ENCODE data around the gene CLPX. TPM values are rescaled to one million over a fixed set of nuclear protein-coding genes. Genes with fewer than 3 reads are reported as not detected.
"Not testable (repeated sequence)": the region's sequence is repeated elsewhere in the genome, so short reads cannot be mapped to it uniquely, and the experiment has no call there.

CLPX gene
- polyA plus RNA-seq, 1 donor, result 50.0 TPM

DNA sequence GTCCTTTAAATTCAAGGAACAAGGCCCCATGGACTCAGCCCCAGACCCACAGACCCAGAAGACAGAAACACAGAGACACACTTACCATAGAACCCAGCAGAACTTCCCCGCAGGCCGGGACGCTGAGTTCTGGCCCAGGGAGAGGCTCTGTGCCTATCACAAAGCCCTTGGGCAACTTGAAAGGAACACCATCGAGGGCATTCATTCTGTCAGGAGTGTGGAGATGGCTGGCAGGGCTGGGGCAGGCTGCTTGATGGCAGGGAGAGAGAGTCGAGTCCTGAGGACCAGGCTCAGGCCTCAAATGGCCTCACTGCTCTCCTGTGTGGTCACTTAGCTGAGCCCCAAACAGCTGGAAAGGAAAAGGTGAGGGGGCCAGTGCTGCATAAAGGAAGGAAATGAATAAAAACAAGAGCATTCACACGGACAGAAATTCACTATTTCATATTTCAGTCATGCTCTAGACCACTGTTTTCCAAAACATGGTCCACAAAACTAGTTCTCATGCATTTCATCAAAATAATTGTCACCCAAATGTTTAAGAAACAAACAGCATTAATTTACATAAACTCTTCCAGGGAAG lies 79.0 kb downstream of the CLPX start:
- DNase-seq, result no peak
- WGBS (ENCODE audit: insufficient coverage, low lambda C conversion rate), result no CpG with 5 or more reads among the region's 6 CpGs
- peaks cover 28% of the 10 kb centered on the region for H3K36me3 ChIP-seq (ENCODE audit: control insufficient read depth, insufficient read depth, low read length)
- H3K4me3 ChIP-seq (ENCODE audit: low read length), result no peak overlapping the region
- peaks cover 6% of the 10 kb centered on the region for H3K4me1 ChIP-seq (ENCODE audit: control insufficient read depth, insufficient read depth, low read length)
- H3K27ac ChIP-seq (ENCODE audit: low read length), result no peak overlapping the region
- H3K9me3 ChIP-seq (ENCODE audit: control insufficient read depth, low read depth, low read length), result no peaks in the 10 kb centered on the region
- no peaks in the 10 kb centered on the region for H3K27me3 ChIP-seq (ENCODE audit: control insufficient read depth, insufficient read depth, low read length)

- Histone ChIP-seq H3K36me3 (ENCODE audit: control insufficient read depth, insufficient read depth, low read length) (peaks cover 38% of the 10 kb centered on the region), H3K9me3 (ENCODE audit: control insufficient read depth, low read depth, low read length) (no peaks in the 10 kb centered on the region), H3K4me1 (ENCODE audit: control insufficient read depth, insufficient read depth, low read length) (peaks cover 6% of the 10 kb centered on the region), H3K27me3 (ENCODE audit: control insufficient read depth, insufficient read depth, low read length) (no peaks in the 10 kb centered on the region), H3K27ac (ENCODE audit: low read length) (no peak overlapping the region), H3K4me3 (ENCODE audit: low read length) (no peak overlapping the region)
- DNase-seq, result no peak
- no CpG with 5 or more reads among the region's 5 CpGs for WGBS (ENCODE audit: insufficient coverage, low lambda C conversion rate)
Measured at GRCh38 chr15:65105038-65105437, 80.1 kb downstream of the CLPX start.

DNA sequence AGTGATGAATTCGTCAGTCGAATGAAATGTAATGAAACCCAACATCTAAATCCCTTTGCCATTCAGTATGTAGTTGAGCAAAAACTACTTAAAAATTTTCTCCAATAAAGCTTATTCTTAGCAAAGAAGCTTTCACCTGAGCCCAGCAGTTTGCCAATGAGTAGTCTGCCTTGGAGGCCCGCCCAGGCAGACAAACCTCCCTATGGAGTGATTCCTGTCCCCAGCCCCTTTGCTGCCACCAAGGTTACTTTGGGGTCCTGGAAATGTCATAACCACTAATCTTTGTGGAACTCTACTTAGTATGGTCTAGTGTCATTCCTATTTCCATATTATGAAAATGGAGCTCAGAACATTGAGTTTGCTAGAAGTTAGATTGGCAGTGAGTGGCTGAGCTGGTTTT lies 82.2 kb downstream of the CLPX start:
- Histone ChIP-seq H3K4me3 (ENCODE audit: low read length) (no peak overlapping the region), H3K9me3 (ENCODE audit: control insufficient read depth, low read depth, low read length) (no peaks in the 10 kb centered on the region), H3K36me3 (ENCODE audit: control insufficient read depth, insufficient read depth, low read length) (peaks cover 56% of the 10 kb centered on the region), H3K27ac (ENCODE audit: low read length) (no peak overlapping the region), H3K27me3 (ENCODE audit: control insufficient read depth, insufficient read depth, low read length) (no peaks in the 10 kb centered on the region), H3K4me1 (ENCODE audit: control insufficient read depth, insufficient read depth, low read length) (peaks cover 6% of the 10 kb centered on the region)
- DNase-seq, result no peak
- 100% methylated on average over 2 of the region's 3 CpGs for WGBS (ENCODE audit: insufficient coverage, low lambda C conversion rate)

DNA sequence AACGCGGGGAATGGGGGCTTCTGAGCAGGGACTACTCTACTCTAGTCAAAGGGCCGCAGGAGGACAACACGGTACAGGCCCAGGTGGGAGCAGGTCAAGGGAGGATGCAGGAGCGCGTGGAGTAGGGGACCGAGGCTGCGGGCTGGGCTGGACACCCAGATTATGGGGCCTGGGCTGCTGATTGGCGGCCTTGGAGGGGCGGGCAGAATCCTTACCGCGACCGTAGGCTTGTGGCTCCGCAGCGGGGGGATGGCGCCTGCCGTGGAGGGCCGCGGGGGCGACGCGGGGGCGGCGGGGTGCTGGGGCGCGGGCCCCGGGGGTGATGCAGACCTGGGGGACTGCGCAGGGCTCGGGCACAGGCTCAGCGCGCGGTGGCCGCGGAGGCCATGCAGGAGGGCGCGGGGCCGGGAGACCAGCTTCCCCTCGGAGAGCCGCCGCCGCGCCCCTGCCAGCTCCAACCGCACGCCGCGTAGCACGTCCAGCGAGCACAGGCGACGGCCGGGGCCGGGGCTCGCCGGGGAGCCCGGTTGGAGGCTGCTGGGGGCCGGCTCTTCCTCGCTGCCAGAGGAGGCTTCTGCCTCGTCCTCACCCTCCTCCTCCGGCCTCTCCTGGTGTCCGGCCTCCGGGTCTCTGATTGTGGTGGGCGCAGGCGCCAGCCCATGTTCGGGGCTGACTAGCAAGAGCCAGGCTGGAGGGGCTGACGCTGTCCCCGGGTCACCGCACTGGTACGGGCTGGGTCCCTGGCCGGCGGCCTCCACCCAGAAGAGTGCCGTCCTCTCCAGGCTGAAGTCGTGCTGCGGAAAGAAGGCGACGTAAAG lies 83.0 kb downstream of the CLPX start:
- no peaks in the 10 kb centered on the region for H3K27me3 ChIP-seq (ENCODE audit: control insufficient read depth, insufficient read depth, low read length)
- H3K36me3 ChIP-seq (ENCODE audit: control insufficient read depth, insufficient read depth, low read length), result peaks cover 64% of the 10 kb centered on the region
- WGBS (ENCODE audit: insufficient coverage, low lambda C conversion rate), result no CpG with 5 or more reads among the region's 75 CpGs
- no peak for DNase-seq
- H3K27ac ChIP-seq (ENCODE audit: low read length), result no peak overlapping the region
- no peak overlapping the region for H3K4me3 ChIP-seq (ENCODE audit: low read length)
- H3K9me3 ChIP-seq (ENCODE audit: control insufficient read depth, low read depth, low read length), result no peaks in the 10 kb centered on the region
- peaks cover 6% of the 10 kb centered on the region for H3K4me1 ChIP-seq (ENCODE audit: control insufficient read depth, insufficient read depth, low read length)

GRCh38 chr15:65101411-65101890 lies 83.7 kb downstream of the CLPX start:
- Histone ChIP-seq H3K4me1 (ENCODE audit: control insufficient read depth, insufficient read depth, low read length) (peaks cover 9% of the 10 kb centered on the region), H3K4me3 (ENCODE audit: low read length) (no peak overlapping the region), H3K36me3 (ENCODE audit: control insufficient read depth, insufficient read depth, low read length) (peaks cover 64% of the 10 kb centered on the region), H3K9me3 (ENCODE audit: control insufficient read depth, low read depth, low read length) (no peaks in the 10 kb centered on the region), H3K27me3 (ENCODE audit: control insufficient read depth, insufficient read depth, low read length) (no peaks in the 10 kb centered on the region), H3K27ac (ENCODE audit: low read length) (no peak overlapping the region)
- DNase-seq, result peak; percentile 56 to 66
- WGBS (ENCODE audit: insufficient coverage, low lambda C conversion rate), result no CpG with 5 or more reads among the region's 9 CpGs

DNA sequence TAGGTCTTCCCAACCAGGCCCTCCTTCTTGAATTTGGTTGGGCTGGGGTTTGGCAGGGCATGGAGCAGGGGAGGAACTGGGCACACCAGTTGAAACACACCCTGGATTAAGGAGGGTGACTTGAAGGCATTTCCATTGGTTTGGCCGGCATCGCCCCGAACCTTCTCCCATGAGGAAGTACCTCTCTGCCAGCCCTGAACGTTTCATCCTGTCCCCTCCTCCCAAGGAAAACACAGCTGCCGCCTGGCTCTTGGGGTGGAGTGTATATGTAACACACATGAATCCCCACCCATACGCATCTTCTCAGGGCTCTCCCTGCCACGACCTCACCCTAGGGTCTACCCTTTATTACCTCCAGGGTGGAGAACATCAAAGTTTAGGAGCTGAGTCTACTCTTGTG lies 84.7 kb downstream of the CLPX start:
- no peaks in the 10 kb centered on the region for H3K27me3 ChIP-seq (ENCODE audit: control insufficient read depth, insufficient read depth, low read length)
- no peak overlapping the region for H3K27ac ChIP-seq (ENCODE audit: low read length)
- H3K9me3 ChIP-seq (ENCODE audit: control insufficient read depth, low read depth, low read length), result no peaks in the 10 kb centered on the region
- peaks cover 54% of the 10 kb centered on the region for H3K36me3 ChIP-seq (ENCODE audit: control insufficient read depth, insufficient read depth, low read length)
- no peak overlapping the region for H3K4me3 ChIP-seq (ENCODE audit: low read length)
- no peak for DNase-seq
- peaks cover 19% of the 10 kb centered on the region for H3K4me1 ChIP-seq (ENCODE audit: control insufficient read depth, insufficient read depth, low read length)
- WGBS (ENCODE audit: insufficient coverage, low lambda C conversion rate), result 50% methylated on average over 1 of the region's 7 CpGs

GRCh38 chr15:65099801-65100200 lies 85.3 kb downstream of the CLPX start:
- DNase-seq; H3K27me3 ChIP-seq (ENCODE audit: control insufficient read depth, insufficient read depth, low read length); H3K27ac ChIP-seq (ENCODE audit: low read length); H3K9me3 ChIP-seq (ENCODE audit: control insufficient read depth, low read depth, low read length); H3K4me3 ChIP-seq (ENCODE audit: low read length): not testable (repeated sequence)
- peaks cover 48% of the 10 kb centered on the region for H3K36me3 ChIP-seq (ENCODE audit: control insufficient read depth, insufficient read depth, low read length)
- no CpG with 5 or more reads among the region's 10 CpGs for WGBS (ENCODE audit: insufficient coverage, low lambda C conversion rate)
- H3K4me1 ChIP-seq (ENCODE audit: control insufficient read depth, insufficient read depth, low read length), result peaks cover 26% of the 10 kb centered on the region

DNA sequence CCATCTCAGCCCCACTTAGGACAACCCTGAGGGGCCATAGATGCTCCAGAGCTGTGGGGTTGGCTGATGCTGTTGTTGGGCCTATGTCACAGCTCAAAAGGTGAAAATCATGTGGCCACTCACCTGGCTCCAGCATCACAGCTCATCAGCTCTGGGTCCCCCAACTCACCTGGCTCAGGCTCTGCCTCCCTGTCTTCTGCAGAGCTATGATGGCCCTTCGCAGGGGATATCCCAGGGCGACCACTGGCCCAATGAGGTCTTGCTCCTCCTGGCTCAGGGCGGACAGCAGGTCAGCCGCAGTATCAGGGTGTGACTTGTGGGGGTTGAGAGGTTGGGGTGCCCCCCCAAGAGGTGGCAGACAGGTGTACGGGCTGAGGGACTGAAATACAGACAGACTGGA lies 85.8 kb downstream of the CLPX start:
- no peaks in the 10 kb centered on the region for H3K9me3 ChIP-seq (ENCODE audit: control insufficient read depth, low read depth, low read length)
- H3K27ac ChIP-seq (ENCODE audit: low read length), result no peak overlapping the region
- no CpG with 5 or more reads among the region's 5 CpGs for WGBS (ENCODE audit: insufficient coverage, low lambda C conversion rate)

More for the DNA sequence above, 85.8 kb downstream of the CLPX start:
- DNase-seq, result no peak
- Histone ChIP-seq H3K4me3 (ENCODE audit: low read length) (no peak overlapping the region), H3K27me3 (ENCODE audit: control insufficient read depth, insufficient read depth, low read length) (no peaks in the 10 kb centered on the region), H3K36me3 (ENCODE audit: control insufficient read depth, insufficient read depth, low read length) (peaks cover 45% of the 10 kb centered on the region), H3K4me1 (ENCODE audit: control insufficient read depth, insufficient read depth, low read length) (peaks cover 30% of the 10 kb centered on the region)

Other genes with a start within 250 kb of the CLPX start
- 168 TPM for gene SPG21, start 195.4 kb downstream of the CLPX start, polyA plus RNA-seq
- gene MTFMT, start 155.7 kb downstream of the CLPX start, polyA plus RNA-seq, result 14.4 TPM
- gene SLC51B, start 140.0 kb downstream of the CLPX start, polyA plus RNA-seq, result 20.2 TPM
- 3.6 TPM for gene RASL12, start 117.4 kb downstream of the CLPX start, polyA plus RNA-seq
- gene KBTBD13, start 108.6 kb downstream of the CLPX start, polyA plus RNA-seq, result 0.04 TPM
- gene UBAP1L, start 70.1 kb downstream of the CLPX start, polyA plus RNA-seq, result 4.9 TPM
- 21.0 TPM for gene PDCD7, start 51.5 kb downstream of the CLPX start, polyA plus RNA-seq
- gene CILP, start 26.1 kb upstream of the CLPX start, polyA plus RNA-seq, result 2.8 TPM
- 14.0 TPM for gene PARP16, start 101.5 kb upstream of the CLPX start, polyA plus RNA-seq
- gene RNU5A-1, start 110.7 kb upstream of the CLPX start, polyA plus RNA-seq, result not detected
- gene RNU5B-1, start 119.3 kb upstream of the CLPX start, polyA plus RNA-seq, result not detected
- gene IGDCC3, start 192.7 kb upstream of the CLPX start, polyA plus RNA-seq, result 1.6 TPM
- gene IGDCC4, start 237.6 kb upstream of the CLPX start, polyA plus RNA-seq, result 8.8 TPM